HEK293T (cell line): ENCODE results near the gene NEUROD1.

Experiments
- CTCF ChIA-PET: fragments of 350-600 bp; formaldehyde crosslinking; extraction: SDS; loops from one replicate; lab custom pipeline; 2021; ENCODE audit warnings: antibody characterized with exemption, inconsistent platforms; lab: Yijun Ruan, JAX
- POLR2A ChIA-PET: fragments of 350-600 bp; formaldehyde crosslinking; extraction: SDS; loops from one replicate; lab custom pipeline; 2020; ENCODE audit warnings: antibody characterized with exemption, inconsistent platforms; lab: Yijun Ruan, JAX
- DNase-seq: peaks from one replicate; pipeline ENCODE4 v3.0.0; 2012; ENCODE audit warnings: mixed read lengths; ENCODE audit errors: extremely low spot score
- ARNT ChIP-seq: fragments of 450-650 bp; IDR thresholded peaks from 2 replicates; pipeline ENCODE4 v1.6.1; 2017; ENCODE audit warnings: mild to moderate bottlenecking
- BHLHE40 ChIP-seq: fragments of 450-650 bp; IDR thresholded peaks from 2 replicates; pipeline ENCODE4 v1.6.1; 2016; ENCODE audit warnings: mild to moderate bottlenecking, moderate library complexity, borderline replicate concordance
- CTBP1 ChIP-seq: fragments of 450-650 bp; IDR thresholded peaks from 2 replicates; pipeline ENCODE4 v1.6.1; 2016; ENCODE audit warnings: borderline replicate concordance
- ELF4 ChIP-seq: fragments of 450-650 bp; IDR thresholded peaks from 2 replicates; pipeline ENCODE4 v1.6.1; 2017; ENCODE audit warnings: antibody characterized with exemption
- FOXA1 ChIP-seq: fragments of 450-650 bp; IDR thresholded peaks from 2 replicates; pipeline ENCODE4 v1.6.1; 2016; ENCODE audit warnings: mild to moderate bottlenecking
- FOXK2 ChIP-seq: fragments of 450-650 bp; IDR thresholded peaks from 2 replicates; pipeline ENCODE4 v1.6.1; 2016; ENCODE audit warnings: mild to moderate bottlenecking
- FOXM1 ChIP-seq: fragments of 450-650 bp; IDR thresholded peaks from 2 replicates; pipeline ENCODE4 v1.6.1; 2017; ENCODE audit warnings: mild to moderate bottlenecking, borderline replicate concordance
- HDGF ChIP-seq: fragments of 450-650 bp; IDR thresholded peaks from 2 replicates; pipeline ENCODE4 v1.6.1; 2017; ENCODE audit warnings: antibody characterized with exemption, borderline replicate concordance
- L3MBTL2 ChIP-seq: fragments of 450-650 bp; conservative IDR thresholded peaks from 2 replicates; pipeline ENCODE4 v1.6.1; 2016; ENCODE audit warnings: mild to moderate bottlenecking
- LEF1 ChIP-seq: fragments of 450-650 bp; IDR thresholded peaks from 2 replicates; pipeline ENCODE4 v1.6.1; 2017; ENCODE audit warnings: mild to moderate bottlenecking, borderline replicate concordance
- NFRKB ChIP-seq: fragments of 450-650 bp; IDR thresholded peaks from 2 replicates; pipeline ENCODE4 v1.6.1; 2016; ENCODE audit warnings: mild to moderate bottlenecking, moderate library complexity
- SP1 ChIP-seq: fragments of 450-650 bp; IDR thresholded peaks from 2 replicates; pipeline ENCODE4 v1.6.1; 2017
- SUZ12 ChIP-seq: fragments of 450-650 bp; IDR thresholded peaks from 2 replicates; pipeline ENCODE4 v1.6.1; 2016; ENCODE audit warnings: mild to moderate bottlenecking
- TARDBP ChIP-seq: fragments of 450-650 bp; IDR thresholded peaks from 2 replicates; pipeline ENCODE4 v1.6.1; 2016
- ZNF384 ChIP-seq: fragments of 450-650 bp; IDR thresholded peaks from 2 replicates; pipeline ENCODE4 v1.6.1; 2016
- TF ChIP-seq, protein P1 (sequence below): fragments of 450-650 bp; IDR thresholded peaks from 2 replicates; pipeline ENCODE4 v1.6.1; 2016

NEUROD1 gene

GRCh38 chr2:181648478-181649155, 31.7 kb downstream of the NEUROD1 start:
- no peak for DNase-seq
- TF ChIP-seq CTBP1 = no peak
- no peak for TF ChIP-seq TARDBP
- TF ChIP-seq FOXK2 = no peak
- no peak for TF ChIP-seq ARNT
- no peak for TF ChIP-seq HDGF
- no peak for TF ChIP-seq SP1
- no peak for TF ChIP-seq ZNF384
- no peak for TF ChIP-seq ELF4
- TF ChIP-seq, protein P1, sequence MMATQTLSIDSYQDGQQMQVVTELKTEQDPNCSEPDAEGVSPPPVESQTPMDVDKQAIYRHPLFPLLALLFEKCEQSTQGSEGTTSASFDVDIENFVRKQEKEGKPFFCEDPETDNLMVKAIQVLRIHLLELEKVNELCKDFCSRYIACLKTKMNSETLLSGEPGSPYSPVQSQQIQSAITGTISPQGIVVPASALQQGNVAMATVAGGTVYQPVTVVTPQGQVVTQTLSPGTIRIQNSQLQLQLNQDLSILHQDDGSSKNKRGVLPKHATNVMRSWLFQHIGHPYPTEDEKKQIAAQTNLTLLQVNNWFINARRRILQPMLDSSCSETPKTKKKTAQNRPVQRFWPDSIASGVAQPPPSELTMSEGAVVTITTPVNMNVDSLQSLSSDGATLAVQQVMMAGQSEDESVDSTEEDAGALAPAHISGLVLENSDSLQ = no peak
- TF ChIP-seq FOXA1 = no peak
- no peak for TF ChIP-seq L3MBTL2
- TF ChIP-seq BHLHE40 = no peak
- TF ChIP-seq NFRKB = no peak
- TF ChIP-seq SUZ12 = no peak
- TF ChIP-seq FOXM1 = no peak
- no peak for TF ChIP-seq LEF1
- ChIA-PET CTCF (no interaction called here), POLR2A (no interaction called here)

GRCh38 chr2:181646415-181646987, 33.8 kb downstream of the NEUROD1 start:
- CTCF ChIA-PET = no interaction called here
- no peak for TF ChIP-seq TARDBP
- TF ChIP-seq NFRKB = no peak
- TF ChIP-seq ARNT = no peak
- POLR2A ChIA-PET = no interaction called here
- DNase-seq = no peak

DNA sequence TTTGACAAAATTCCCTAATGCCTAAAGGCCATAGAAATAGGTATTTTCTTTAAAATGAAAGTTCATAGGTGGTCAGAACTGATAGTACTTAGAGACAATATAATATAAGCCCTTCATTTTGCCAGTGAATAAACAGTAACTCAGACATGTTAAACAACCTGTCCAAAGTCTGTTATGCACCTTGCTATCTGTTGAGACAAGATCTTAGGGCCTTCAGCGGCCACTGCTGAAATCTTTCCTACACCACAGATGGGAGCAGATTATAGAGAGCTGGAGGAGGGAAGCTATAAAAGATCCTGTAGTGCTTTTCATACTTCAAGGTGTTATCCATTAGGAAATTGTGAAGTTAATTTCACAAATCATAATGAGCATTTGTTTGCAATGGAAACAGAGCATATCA, 37.2 kb downstream of the NEUROD1 start:
- no peak for DNase-seq
- TF ChIP-seq ELF4 (no peak), BHLHE40 (no peak), ARNT (no peak), FOXM1 (no peak), SUZ12 (no peak), NFRKB (no peak), L3MBTL2 (no peak), TARDBP (no peak), ZNF384 (no peak), HDGF (no peak), FOXK2 (no peak), CTBP1 (no peak), SP1 (no peak), LEF1 (no peak)
- TF ChIP-seq, protein P1 = no peak
- CTCF ChIA-PET = interaction anchor here (0.6 kb wide), 1 partner anchor 72 kb away, joined by 3 read pairs; no protein-coding TSS in a partner anchor
- POLR2A ChIA-PET = no interaction called here

GRCh38 chr2:181642086-181642485, 38.2 kb downstream of the NEUROD1 start:
- ChIA-PET CTCF (interaction anchor here (0.7 kb wide), 1 partner anchor 308 kb away, joined by 3 read pairs; no protein-coding TSS in a partner anchor), POLR2A (no interaction called here)
- no peak for DNase-seq
- TF ChIP-seq ARNT = no peak
- no peak for TF ChIP-seq TARDBP
- no peak for TF ChIP-seq CTBP1
- TF ChIP-seq, protein P1 = no peak
- TF ChIP-seq LEF1 = no peak
- TF ChIP-seq FOXA1 = no peak
- no peak for TF ChIP-seq SP1
- no peak for TF ChIP-seq BHLHE40
- TF ChIP-seq ELF4 = no peak
- TF ChIP-seq SUZ12 = no peak
- TF ChIP-seq NFRKB = no peak
- no peak for TF ChIP-seq FOXM1
- TF ChIP-seq HDGF = no peak

- DNase-seq = no peak
- no peak for TF ChIP-seq TARDBP
- TF ChIP-seq ARNT = no peak
- no peak for TF ChIP-seq L3MBTL2
- TF ChIP-seq ELF4 = no peak
- TF ChIP-seq ZNF384 = no peak
- TF ChIP-seq CTBP1 = no peak
- TF ChIP-seq SUZ12 = no peak
- TF ChIP-seq BHLHE40 = no peak
- TF ChIP-seq SP1 = no peak
- TF ChIP-seq HDGF = no peak
- no peak for TF ChIP-seq FOXA1
- TF ChIP-seq, protein P1 = no peak
- TF ChIP-seq FOXK2 = no peak
- TF ChIP-seq LEF1 = no peak
- no peak for TF ChIP-seq NFRKB
- TF ChIP-seq FOXM1 = no peak
- CTCF ChIA-PET = no interaction called here
- POLR2A ChIA-PET = no interaction called here
These were observed 40.6 kb downstream of the NEUROD1 start for GRCh38 chr2:181639686-181640085.
